Stimulated activated CD8-positive, alpha-beta memory T cell treated with anti-CD3 and anti-CD28 coated beads, Interleukin-15, amount 100 ng/mL, for 48 hours (primary cell): ENCODE measurements around the gene GAREM1.

Experiments
- DNase-seq, 2 donors: peaks; one replicate each; pipeline ENCODE4 v3.0.0-alpha.2; 2020; ENCODE audit warnings: low read depth in 2 of 2

Gene GAREM1

DNA sequence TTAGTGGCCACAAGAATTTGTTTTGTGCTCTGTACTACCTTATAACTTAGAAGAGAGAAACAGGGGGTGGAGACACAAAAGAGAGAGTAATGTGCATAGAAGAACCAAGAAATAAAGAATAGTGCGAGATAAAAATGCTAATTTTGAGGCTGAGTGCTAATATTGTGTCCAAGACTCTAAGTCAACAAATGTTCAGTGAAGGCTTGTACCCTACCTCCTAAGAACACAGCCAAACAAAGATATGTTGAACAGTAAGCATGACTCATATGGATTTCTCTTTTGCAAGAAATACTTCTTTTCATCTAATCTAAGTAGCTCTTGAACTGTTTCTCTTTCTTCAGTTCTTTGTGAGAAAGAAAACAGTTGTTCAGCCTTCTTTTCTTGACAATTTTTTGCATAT lies 45.2 kb downstream of the GAREM1 start:
- DNase-seq, result no peak

DNA sequence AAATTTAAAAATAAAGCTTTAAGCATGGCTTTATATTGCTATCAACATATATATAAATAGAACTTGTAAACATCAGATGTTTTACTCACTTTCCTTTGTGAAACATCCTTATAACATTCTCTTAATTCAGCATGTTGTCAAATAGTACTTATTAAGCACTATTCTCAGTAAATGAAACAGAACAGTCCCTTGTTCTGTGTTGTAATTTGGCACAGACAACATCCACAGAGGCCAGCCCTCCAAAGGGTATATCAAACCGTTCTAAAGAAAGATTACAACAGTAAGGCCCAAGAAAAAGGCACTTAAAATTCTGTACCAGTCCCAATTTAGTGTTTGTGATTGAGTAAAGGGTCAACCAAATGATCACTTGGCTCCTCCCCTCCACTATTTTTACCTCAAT lies 46.0 kb downstream of the GAREM1 start:
- no peak for DNase-seq

DNA sequence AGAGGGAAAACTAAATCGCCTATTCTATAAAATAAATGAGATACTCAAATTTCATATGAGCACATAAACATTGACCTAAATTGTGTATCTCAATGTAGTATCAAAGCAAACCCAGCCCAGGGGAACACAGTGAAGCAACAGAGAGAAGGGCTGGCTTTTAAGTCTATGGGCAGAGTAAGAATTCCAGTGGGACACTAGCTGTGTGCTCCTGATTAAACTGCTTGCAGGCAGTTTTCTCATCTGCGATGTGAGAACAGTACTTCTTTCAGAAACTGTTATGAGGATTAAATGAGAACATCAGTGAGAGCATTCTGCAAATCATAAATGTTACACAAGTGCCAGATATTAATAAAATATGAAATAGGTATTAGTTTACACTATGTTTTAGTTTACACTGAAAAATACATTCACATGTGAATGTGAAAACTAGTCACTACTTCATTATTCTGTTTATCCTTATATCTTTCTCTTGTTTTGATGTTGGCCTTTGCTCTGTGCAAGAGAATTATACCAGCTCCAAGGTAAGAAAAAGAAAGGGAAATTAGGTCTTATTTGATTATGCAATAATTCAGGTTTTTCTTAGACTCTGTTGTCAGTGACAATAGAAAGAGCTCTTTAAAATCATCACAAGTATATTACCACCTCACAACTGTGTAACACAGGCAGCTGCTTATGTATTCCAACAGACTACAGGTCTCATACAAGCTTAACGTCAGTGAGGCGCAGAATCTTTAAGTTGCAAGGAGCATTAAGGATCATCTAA lies 47.5 kb downstream of the GAREM1 start:
- no peak for DNase-seq

DNA sequence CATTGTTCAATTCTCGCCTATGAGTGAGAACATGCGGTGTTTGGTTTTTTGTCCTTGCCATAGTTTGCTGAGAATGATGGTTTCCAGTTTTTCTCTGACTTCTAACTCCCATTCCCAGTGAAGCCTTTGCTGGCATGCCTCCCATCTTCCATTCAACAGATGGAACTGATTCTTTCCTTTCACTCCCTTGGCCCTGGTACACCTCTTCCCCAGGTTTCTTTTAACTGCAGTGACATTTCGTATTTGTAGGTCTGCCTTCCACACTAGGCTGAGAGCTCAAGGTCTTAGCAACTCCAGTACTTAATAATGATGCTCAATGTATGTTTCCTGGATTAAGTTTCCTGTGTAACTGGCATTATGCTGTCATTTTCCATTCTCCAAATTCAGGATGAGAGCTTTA lies 48.5 kb downstream of the GAREM1 start:
- DNase-seq, result no peak

DNA sequence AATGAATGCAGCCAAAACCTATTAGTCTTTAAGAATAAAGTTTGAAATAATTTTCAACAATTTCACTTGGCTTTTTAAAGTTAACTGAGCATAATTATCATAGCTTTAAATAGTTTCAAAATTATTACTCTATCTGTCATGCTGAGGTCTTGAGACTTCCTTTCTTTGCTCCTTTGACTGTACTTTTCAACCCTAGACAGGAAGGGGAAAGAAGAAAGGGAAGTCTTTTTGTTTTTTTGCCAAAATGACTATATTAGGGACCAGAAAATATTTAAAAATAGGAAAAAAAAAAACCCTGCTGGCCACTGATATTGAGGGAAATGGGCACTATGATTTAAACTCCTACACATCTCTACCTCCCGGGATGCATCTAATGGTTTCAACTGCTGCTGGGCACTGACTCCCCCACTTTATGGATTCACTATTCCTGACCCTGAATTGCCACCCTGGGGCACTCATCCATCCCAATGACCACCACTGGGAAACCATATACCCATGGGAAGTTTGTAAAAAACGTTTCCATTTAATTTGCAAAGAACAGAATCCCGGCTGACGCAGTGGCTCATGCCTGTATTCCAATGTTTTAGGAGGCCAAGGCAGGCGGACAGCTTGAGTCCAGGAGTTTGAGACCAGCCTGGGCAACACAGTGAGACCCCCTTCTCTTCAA lies 50.5 kb downstream of the GAREM1 start:
- DNase-seq, result no peak

DNA sequence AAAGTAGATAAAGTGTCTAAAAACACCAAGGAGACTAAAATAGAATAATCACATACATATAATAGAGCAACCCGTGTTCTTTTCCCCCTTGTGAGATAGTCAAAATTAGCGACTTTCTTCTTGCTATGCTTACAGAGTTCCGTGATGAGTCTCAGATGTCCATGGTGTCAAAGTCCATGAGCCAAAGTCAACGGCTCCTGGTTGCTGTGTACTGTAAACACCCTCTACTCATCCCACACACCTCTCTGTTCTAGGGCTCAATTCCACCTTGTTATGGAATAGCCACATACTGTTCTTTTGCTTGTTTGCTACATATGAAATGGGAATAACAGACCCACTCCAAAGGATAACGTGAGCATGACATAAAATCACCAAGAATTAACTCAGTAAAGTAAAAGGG lies 52.5 kb downstream of the GAREM1 start:
- no peak for DNase-seq

DNA sequence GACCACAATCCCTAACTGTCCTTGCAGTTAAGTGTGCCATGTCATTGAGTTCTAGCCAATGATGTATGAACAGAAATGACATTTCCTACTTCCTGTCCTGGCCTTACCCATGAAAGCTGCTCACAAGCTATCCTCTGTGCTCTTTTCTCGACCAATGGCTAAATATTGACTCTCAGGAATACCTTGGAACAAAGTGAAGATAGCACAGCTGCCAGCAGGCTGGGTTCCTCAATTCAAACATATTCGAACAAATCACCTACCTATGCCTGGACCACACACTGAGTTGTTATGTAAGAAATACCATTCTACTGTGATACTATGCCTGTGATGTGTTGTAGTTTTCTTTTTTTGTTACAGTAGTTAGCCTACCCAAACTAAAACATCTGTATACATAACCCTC lies 65.1 kb downstream of the GAREM1 start:
- no peak for DNase-seq

DNA sequence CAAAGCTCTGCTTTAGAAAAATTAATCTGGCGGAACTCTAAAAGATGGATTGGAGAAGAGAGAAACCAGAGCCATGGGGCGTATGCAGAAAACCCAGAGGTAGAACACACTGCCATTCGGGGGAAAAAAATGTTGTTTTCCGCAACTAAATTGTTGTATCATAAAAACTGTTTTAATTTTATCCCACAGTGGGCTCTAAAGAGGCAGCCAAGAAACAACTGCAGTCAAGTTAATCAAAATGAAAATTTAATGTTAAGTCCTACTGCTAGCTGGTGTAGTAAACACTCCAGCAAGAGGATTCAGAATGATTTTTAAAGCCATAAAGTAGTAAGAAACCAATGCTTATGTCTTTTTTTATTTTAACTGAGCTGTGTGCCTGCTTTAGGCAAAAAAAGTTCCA lies 69.1 kb downstream of the GAREM1 start:
- DNase-seq, result no peak

DNA sequence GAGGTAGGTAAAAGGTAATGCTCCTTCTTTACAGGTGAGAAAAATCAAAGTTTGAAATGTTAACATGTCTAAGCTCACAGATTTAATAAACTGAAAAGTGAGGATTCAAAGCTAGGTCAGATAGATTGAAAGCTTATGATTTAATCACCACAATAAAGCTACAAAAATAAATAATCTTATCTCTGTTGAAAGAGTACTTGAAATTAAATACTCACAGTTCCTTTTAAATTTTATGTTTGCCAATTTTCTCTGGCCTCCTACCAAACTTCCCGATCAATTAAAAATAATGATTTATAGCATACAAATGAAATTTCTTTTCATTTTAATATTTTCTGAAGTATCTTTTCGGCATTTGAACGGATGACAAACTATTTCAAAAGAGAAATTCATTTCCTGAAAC lies 77.3 kb downstream of the GAREM1 start:
- DNase-seq, result no peak

DNA sequence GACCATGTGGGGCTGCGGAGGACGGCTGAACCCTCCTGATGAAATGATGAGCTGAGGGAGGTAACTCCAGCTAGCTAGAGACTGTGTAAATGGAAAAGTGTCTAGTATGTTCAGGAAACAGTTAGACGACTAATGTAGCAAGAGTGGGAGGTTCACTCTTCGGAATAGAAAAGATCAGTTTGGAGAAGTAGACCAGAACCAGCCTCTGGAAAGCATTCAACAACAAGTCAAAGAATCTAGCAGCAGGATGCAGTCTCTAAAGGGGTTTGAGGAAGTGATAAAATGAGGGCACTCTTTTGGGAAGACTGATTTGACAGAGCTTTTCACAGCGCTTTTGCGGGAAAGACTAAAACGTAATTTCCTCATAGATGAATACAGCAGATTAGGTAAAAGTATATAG lies 79.6 kb downstream of the GAREM1 start:
- DNase-seq, result no peak

DNA sequence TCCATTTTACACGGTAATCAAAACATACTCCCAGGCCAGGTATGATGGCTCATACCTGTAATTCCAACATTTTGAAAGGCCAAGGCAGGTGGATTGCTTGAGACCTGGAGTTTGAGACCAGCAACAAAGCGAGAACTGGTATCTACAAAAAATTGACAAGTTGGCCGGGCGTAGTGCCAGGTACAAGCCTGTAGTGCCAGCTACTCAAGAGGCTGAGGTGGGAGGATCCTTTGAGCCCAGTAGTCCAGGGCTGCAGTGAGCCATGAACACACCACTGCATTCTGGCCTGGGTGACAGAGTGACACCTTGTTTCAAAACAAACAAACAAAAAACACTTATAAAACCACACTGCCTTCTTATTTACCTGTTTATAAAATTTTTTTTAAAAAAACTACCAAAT lies 80.8 kb downstream of the GAREM1 start:
- DNase-seq, result no peak

DNA sequence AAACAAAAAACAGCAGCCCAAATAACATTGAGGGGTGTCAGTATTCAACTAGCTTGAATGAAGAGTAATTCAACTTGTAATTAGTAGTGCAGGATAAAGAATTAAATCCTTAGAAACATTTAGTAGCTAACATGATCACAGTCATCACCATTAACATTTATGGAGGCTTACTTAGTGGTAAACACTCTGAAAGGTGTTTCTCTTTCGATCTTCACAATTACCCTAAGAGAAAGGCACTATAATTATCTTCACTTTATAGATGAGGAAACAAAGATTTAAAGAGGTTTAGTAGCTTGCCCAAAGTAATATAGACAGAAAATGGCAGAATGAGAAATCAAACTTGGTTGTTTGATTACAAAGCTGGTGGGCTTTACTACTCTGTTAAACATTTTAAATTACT lies 81.5 kb downstream of the GAREM1 start:
- no peak for DNase-seq

DNA sequence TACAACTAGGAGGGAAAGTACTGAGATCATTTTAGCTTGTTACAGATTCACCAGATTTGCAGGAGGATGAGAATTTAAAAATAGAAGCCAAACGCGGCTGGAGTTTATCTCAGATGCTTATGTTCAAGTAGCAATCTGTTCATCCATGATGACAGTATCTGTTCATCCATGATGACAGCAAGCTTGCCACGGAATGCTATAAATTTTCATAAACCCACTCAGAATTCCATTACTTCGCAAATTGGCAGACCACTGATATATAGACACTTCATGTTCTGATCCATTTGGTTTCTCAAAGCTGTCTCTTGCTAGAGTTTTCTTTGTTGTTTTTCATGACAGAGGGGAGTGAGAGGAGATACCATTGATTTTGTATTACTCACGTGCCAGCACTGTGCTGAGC lies 84.2 kb downstream of the GAREM1 start:
- DNase-seq, result no peak

DNA sequence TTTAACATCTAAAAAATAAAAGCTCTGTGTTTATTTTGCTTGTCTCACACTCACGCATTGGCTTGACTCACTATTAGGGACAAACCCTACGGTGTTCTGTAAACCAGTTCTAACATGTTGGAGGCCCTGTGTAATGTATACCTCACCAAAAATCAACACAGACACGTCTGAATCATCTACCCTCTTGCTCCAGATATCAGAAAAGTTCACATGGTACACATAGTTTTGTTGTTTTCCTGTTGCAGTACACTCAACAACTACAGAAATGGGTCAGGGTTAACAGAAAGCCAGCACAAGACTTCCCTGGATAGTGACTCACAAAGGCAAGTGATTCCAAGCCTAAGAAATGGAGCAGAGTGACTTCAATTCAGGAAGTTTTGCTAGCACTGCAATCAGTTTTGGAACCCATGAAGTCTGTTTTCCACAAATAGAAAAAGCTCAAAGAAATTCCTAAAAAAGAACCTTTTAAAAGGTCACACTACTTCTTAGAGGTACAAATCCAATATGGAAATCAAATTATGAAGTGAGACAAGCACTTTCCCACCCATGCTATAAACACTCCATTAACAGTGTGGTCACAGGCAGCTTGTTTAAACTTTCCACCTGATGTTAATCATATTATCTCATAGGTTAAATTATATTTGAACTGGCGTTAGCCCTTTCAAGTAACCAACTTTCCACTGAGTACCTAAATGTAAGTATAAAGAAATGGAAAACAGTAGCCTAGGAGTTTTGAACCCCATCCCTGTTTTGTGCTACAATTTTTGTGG lies 87.4 kb downstream of the GAREM1 start:
- no peak for DNase-seq

DNA sequence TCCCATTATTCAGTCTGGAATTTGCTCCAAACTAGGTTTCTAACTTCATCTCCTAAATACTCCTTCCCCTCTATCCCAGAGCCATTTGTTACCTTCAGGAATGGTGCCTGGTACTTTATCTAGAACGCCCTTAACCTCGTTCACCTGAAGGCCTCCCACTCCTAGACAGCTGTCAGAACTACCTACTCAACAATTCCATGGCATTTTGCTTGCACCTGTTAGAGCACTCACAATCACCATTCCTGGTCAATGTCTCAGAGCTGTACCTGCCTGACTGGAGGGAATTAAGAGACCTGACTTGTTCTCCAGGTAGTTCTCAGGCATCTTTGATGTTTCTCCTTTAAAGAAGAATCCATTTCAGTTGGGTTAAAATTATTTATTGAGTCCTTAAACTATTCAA lies 88.9 kb downstream of the GAREM1 start:
- DNase-seq, result no peak

DNA sequence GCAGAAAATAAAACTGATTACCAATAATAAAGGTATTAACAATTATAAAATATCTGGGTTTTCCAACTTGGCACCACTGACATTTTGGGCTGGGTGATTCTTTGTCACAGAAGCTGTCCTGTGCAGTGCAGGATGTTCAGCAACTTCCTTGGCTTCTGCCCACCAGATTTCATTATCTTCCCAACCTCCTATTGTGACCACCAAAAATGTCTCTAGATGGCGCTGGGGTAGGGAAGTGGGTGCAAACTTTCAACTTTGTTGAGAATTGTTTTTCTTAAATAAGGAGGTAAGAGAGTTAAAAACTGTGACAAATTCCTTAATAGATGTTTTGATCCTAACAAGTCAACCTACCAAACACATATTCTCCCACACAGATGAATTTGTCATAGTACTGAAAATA lies 90.1 kb downstream of the GAREM1 start:
- no peak for DNase-seq

DNA sequence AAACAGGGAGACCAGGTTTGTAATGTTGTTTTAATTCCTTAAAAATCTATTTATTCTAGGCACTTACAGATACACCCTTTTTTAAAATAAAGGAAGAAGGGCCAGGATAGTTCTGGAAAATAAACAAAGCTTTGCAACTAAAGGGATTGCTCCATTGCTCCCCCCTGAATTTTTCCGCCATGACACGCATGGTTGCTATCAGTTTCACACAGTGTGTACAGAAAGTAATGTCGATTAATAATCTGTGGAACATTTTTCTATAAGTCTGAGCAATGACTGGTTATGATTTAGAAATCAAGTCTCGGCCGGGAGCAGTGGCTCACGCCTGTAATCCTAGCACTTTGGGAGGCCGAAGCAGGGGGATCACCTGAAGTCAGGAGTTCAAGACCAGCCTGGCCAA lies 90.8 kb downstream of the GAREM1 start:
- DNase-seq, result no peak

DNA sequence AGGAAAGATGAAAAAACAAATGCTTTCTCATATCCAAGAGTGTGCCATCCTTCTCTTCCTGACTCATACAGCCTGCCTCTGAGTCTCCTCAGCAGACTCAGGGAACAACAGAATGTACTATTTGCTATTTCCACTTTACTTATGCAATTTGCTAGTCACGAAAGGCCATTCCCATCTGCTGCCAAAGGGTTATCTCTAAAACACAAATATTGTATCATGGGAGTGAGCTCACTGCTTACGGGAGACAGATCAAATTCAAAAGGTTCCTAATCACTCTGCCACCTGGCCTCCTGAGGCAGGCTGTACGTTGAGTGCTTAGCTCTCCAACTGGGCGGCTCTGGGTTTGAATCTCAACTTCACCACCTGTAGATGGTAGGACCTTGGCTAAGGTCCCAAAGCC lies 92.0 kb downstream of the GAREM1 start:
- no peak for DNase-seq

DNA sequence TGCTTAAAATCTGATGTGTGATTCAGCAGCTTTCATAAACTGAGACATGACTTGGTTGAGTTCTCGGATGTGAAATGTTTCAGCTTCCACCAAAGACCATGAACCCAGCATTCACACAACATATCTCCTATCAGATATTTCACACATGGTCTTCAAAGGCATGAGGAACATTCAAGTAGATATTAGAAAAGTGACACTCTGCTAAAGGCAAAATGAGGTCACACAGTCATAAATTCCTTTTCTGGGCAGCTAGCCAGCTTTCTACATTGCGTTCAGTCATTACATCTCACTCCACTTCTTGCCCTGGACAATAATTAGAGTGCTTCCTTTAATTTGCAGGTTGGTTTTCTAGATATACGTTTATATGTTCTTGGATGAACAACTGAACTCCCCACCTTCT lies 96.7 kb downstream of the GAREM1 start:
- no peak for DNase-seq

DNA sequence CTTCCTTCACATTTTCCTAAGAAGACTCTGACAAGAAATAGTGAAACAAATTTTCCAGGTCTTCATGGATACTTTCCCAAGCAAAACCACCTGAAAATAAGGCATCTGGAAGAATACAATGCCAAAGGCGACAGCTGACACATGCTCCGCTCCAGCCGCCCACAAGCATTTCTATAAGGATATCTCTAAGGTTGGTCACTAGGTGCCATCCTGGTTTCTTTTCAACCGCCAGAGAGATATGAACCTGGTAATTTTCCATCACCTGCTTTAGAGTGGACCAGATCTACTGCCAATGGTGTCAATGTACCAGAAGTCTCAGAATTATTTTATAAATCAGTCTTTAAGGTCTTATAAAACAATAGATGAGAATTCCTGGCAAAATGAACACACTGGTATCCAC lies 97.2 kb downstream of the GAREM1 start:
- no peak for DNase-seq

DNA sequence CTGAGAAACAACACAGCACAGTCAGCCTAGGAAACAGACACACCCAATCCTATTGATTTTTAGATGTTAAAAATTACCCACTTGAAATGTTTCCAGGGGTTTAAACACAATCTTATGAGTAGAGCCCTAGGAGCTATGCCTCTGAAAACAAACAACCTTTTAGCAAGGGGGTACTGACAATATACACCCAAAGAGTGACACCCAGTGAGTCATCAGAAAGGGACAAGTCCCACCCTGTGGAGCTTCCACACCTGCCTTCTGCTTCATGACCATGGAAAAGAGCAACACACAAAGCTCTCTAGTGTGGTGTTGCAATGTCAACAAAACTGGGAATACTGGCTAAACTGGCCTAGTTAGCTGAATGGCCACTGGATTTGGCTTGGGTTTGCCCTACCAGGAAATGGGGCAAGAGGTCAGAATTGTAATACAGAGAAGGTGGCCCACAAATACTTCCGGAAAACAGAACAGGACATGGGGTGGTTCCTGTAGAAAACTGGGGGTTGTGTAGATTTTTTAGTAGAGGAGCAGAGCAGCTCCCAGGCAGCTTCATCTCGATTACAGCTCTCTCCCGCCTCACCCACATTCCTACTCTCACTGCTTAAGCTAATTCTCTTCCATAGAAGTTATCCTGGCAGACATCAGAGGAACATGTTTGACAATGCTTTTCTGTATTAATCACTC lies 98.2 kb downstream of the GAREM1 start:
- DNase-seq, result no peak

DNA sequence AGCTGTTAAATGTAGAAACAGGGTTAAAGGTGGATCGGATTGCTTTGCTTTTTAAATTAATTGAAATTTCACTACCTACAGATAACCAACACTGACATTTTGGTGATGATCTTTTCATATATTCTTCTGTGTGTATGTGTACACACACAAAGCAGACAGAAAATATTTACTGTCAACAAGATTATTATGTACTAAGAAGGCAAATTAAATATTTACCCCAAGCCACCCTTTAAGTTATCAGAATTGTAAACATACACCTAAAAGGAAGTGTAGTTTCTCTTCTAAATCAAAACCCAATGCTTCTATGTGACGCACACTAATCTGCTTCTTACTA lies 98.7 kb downstream of the GAREM1 start:
- no peak for DNase-seq

DNA sequence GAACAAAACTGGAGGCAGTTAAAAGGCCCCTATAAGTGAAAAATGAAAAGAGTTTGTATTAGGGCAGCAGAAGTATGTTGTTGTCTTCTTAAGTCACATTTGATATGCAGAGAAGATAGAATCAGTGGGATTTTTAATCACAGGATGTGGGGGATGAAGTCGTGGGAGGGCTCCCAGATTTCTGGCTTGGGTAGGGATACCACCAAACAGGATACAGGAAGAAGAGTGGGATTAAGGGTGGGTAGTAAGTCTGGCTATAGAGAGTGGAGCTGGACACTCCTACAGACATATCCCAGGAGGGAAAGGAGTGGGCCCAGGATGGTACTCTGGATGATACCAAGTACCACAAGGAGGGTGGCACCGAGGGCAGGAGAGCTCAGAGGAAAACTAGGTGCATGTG lies 99.3 kb downstream of the GAREM1 start:
- DNase-seq, result no peak
